ENCODE data around the gene APOF. TPM values are rescaled to one million over a fixed set of nuclear protein-coding genes. Genes with fewer than 3 reads are reported as not detected.

The APOF gene
- total and polyA plus RNA-seq, 9 of the 15 experiments (the other 6 are each of a cell fraction or from before 2014, with no cell fraction given): 0.09 to 0.15 (median 0.12) TPM; not detected in 5

- TF ChIP-seq SREBF1 (IDR thresholded peaks at IDR 0.05; ENCODE audit: borderline replicate concordance, low read depth, low read length) (no peak), ARHGAP35 (IDR thresholded peaks at IDR 0.05; ENCODE audit: partially characterized antibody) (no peak), GATAD2A (IDR thresholded peaks at IDR 0.05) (no peak), ZBTB26 (CRISPR knock-in tag; IDR thresholded peaks at IDR 0.05) (0 out of 2 replicates have a peak, but pooled peaks have one; percentile 33), ZNF586 (CRISPR knock-in tag; conservative IDR thresholded peaks at IDR 0.05) (no peak), ZNF212 (CRISPR knock-in tag; IDR thresholded peaks at IDR 0.05) (no peak), ZNF408 (CRISPR knock-in tag; IDR thresholded peaks at IDR 0.05; ENCODE audit: low read depth) (no peak), KLF16 (IDR thresholded peaks at IDR 0.05) (no peak), HCFC1 (IDR thresholded peaks at IDR 0.05; ENCODE audit: low read depth, low read length) (no peak), RFX1 (IDR thresholded peaks at IDR 0.05) (no peak), NR2C1 (IDR thresholded peaks at IDR 0.05) (no peak), NR2C1 (tag; IDR thresholded peaks at IDR 0.05) (peak; percentile 26; the same call in 1 of the 2 replicates), DMBX1 (CRISPR knock-in tag; IDR thresholded peaks at IDR 0.05; ENCODE audit: borderline replicate concordance) (peak; percentile 94), TRIM28 (IDR thresholded peaks at IDR 0.05) (no peak), FOXP1 (CRISPR knock-in tag; IDR thresholded peaks at IDR 0.05) (no peak), NR3C1 (CRISPR knock-in tag; IDR thresholded peaks at IDR 0.05) (no peak), SRSF7 (optimal IDR thresholded peaks at IDR 0.05; ENCODE audit: low read depth, low read length) (no peak), HNRNPH1 (optimal IDR thresholded peaks at IDR 0.05; ENCODE audit: low read depth, low read length) (no peak), ZBTB8A (IDR thresholded peaks at IDR 0.05; ENCODE audit: partially characterized antibody) (no peak), HOMEZ (CRISPR knock-in tag; IDR thresholded peaks at IDR 0.05) (no peak), IRF1 (CRISPR knock-in tag; IDR thresholded peaks at IDR 0.05; ENCODE audit: borderline replicate concordance) (no peak), MTA1 (IDR thresholded peaks at IDR 0.05; ENCODE audit: borderline replicate concordance) (no peak), ASH1L (IDR thresholded peaks at IDR 0.05; ENCODE audit: borderline replicate concordance, low read depth, partially characterized antibody) (no peak), CTBP1 (IDR thresholded peaks at IDR 0.05; ENCODE audit: borderline replicate concordance) (peak; percentile 52; the same call in 1 of the 2 replicates), ZNF280A (IDR thresholded peaks at IDR 0.05; ENCODE audit: low read depth, partially characterized antibody) (no peak)
These were observed 24.9 kb downstream of the APOF start (continued) for GRCh38 chr12:56337753-56338251.

All from K562 (cell line).